Measurements from ENCODE around the gene COL11A2. TPM values are rescaled to one million over a fixed set of nuclear protein-coding genes. Genes with fewer than 3 reads are reported as not detected.

The COL11A2 gene
- total RNA-seq, 1 experiment from 2014 or later: 0.58 TPM

DNA sequence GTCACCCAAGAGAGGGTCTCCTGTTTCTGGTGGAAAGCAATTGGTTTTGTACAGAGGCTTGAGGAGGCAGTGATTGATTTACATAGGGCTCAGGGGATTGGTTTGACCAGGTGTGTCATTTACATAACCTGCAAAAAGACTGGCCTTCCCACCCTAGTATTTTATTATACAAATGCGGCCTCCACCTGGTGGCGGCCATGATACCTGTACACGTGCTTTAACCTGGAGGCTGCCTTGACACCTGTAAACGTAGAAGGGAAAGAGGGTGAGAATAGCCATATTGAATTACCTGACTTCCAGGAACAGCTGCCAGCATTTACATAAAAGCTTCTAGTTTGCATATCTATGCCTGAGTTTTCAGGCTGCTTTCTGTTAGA lies 67.8 kb downstream of the COL11A2 start:
- H3K36me3 ChIP-seq (ENCODE audit: low read depth, low read length): no peaks in the 10 kb centered on the region
- H3K79me2 ChIP-seq (ENCODE audit: low read length): no peaks in the 10 kb centered on the region
- H3K4me3 ChIP-seq (ENCODE audit: low read length): no peak overlapping the region
- H3K9ac ChIP-seq (ENCODE audit: low read length): no peak overlapping the region
- POLR2A ChIA-PET (ENCODE audit: unreplicated experiment): no interaction called here
- H3K4me1 ChIP-seq (ENCODE audit: insufficient read depth, low read length): no peaks in the 10 kb centered on the region
- no peak overlapping the region for H3K27ac ChIP-seq (ENCODE audit: low read length)
- CTCF ChIA-PET: interaction anchor here (0.6 kb wide), 1 partner anchor 125 kb away, joined by 3 read pairs; no protein-coding TSS in a partner anchor
- intact Hi-C loops (cut with micrococcal nuclease): no loop called here
- H3K4me2 ChIP-seq (ENCODE audit: low read length): no peak overlapping the region
- peaks cover 40% of the 10 kb centered on the region for H3K27me3 ChIP-seq (ENCODE audit: low read length)
- ATAC-seq (no peak), DNase-seq (no peak)
- no peak for TF ChIP-seq CTCF (conservative IDR thresholded peaks at IDR 0.05; ENCODE audit: low read depth, low read length)
- BruUV-seq (replicated peaks): no TSS peak
- H3K9me2 ChIP-seq (replicated peaks; ENCODE audit: low read length): no peaks in the 10 kb centered on the region
- no peaks in the 10 kb centered on the region for H3F3A ChIP-seq (ENCODE audit: low read length, unreplicated experiment)
- no peak overlapping the region for H2AFZ ChIP-seq (ENCODE audit: low read length)
- H4K20me1 ChIP-seq (ENCODE audit: low read length): no peaks in the 10 kb centered on the region
- no peaks in the 10 kb centered on the region for H3K9me3 ChIP-seq (ENCODE audit: low read length)

- Histone ChIP-seq H4K20me1 (ENCODE audit: low read length) (no peaks in the 10 kb centered on the region), H3K4me1 (ENCODE audit: insufficient read depth, low read length) (no peaks in the 10 kb centered on the region), H3K36me3 (ENCODE audit: low read depth, low read length) (no peaks in the 10 kb centered on the region), H3K9me3 (ENCODE audit: low read length) (no peaks in the 10 kb centered on the region), H3F3A (ENCODE audit: low read length, unreplicated experiment) (no peaks in the 10 kb centered on the region), H3K4me3 (ENCODE audit: low read length) (no peak overlapping the region), H2AFZ (ENCODE audit: low read length) (no peak overlapping the region), H3K27me3 (ENCODE audit: low read length) (peaks cover 37% of the 10 kb centered on the region), H3K79me2 (ENCODE audit: low read length) (no peaks in the 10 kb centered on the region), H3K27ac (ENCODE audit: low read length) (no peak overlapping the region), H3K9ac (ENCODE audit: low read length) (no peak overlapping the region), H3K9me2 (replicated peaks; ENCODE audit: low read length) (no peaks in the 10 kb centered on the region), H3K4me2 (ENCODE audit: low read length) (no peak overlapping the region)
- ATAC-seq (peak; percentile 51; the same call in 1 of the 2 replicates), DNase-seq (peak; percentile 84)
- peak; percentile 82 for TF ChIP-seq CTCF (conservative IDR thresholded peaks at IDR 0.05; ENCODE audit: low read depth, low read length)
- TF ChIP-seq EZH2 (IDR thresholded peaks at IDR 0.05; ENCODE audit: low read length, unreplicated experiment): no peak
- POLR2A ChIA-PET (ENCODE audit: unreplicated experiment): no interaction called here
- no TSS peak for BruUV-seq (replicated peaks)
- CTCF ChIA-PET: interaction anchor here (0.6 kb wide), 1 partner anchor 168 kb away, joined by 3 read pairs; no protein-coding TSS in a partner anchor
- intact Hi-C loops (cut with micrococcal nuclease): loop anchor here (1.0 kb wide), 2 partner anchors 24 to 125 kb away; no protein-coding TSS in a partner anchor
Observed at GRCh38 chr6:33123732-33124524, 68.3 kb downstream of the COL11A2 start.

DNA sequence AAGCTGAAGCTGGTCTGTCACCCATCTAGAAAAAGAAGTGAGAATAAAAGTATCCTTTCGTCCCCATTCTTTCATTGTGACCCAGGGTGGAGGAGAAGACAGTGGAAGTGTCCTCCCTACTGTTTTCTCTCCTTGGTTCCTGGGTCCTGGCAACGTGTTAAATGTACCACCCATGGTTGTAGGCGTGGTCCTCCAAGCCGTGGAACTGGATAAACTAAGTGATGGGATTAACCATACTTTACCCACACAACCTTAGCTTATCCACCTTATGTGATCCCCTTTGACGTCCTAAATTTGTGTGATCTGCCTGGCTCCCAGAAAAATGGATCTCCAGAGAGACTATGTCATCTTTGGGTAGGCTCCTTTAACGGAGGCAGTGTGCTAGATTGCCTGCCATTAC lies 69.1 kb downstream of the COL11A2 start:
- H3K4me1 ChIP-seq (ENCODE audit: insufficient read depth, low read length): no peaks in the 10 kb centered on the region
- H3K9me3 ChIP-seq (ENCODE audit: low read length): no peaks in the 10 kb centered on the region
- H3F3A ChIP-seq (ENCODE audit: low read length, unreplicated experiment): no peaks in the 10 kb centered on the region
- no peak overlapping the region for H3K9ac ChIP-seq (ENCODE audit: low read length)
- ATAC-seq: no peak
- no peak overlapping the region for H2AFZ ChIP-seq (ENCODE audit: low read length)
- peaks cover 30% of the 10 kb centered on the region for H3K27me3 ChIP-seq (ENCODE audit: low read length)
- TF ChIP-seq CTCF (conservative IDR thresholded peaks at IDR 0.05; ENCODE audit: low read depth, low read length): no peak
- H3K36me3 ChIP-seq (ENCODE audit: low read depth, low read length): no peaks in the 10 kb centered on the region
- no TSS peak for BruUV-seq (replicated peaks)
- intact Hi-C loops (cut with micrococcal nuclease): loop anchor here (1.0 kb wide), 2 partner anchors 25 to 126 kb away; no protein-coding TSS in a partner anchor
- no peaks in the 10 kb centered on the region for H3K79me2 ChIP-seq (ENCODE audit: low read length)
- no peak overlapping the region for H3K27ac ChIP-seq (ENCODE audit: low read length)
- H3K9me2 ChIP-seq (replicated peaks; ENCODE audit: low read length): no peaks in the 10 kb centered on the region
- H3K4me2 ChIP-seq (ENCODE audit: low read length): no peak overlapping the region
- ChIA-PET POLR2A (ENCODE audit: unreplicated experiment) (no interaction called here), CTCF (interaction anchor here (0.6 kb wide), 2 partner anchors 169 to 489 kb away, joined by 3 read pairs; no protein-coding TSS in a partner anchor)
- no peak for DNase-seq
- no peaks in the 10 kb centered on the region for H4K20me1 ChIP-seq (ENCODE audit: low read length)
- no peak overlapping the region for H3K4me3 ChIP-seq (ENCODE audit: low read length)

Measured in PC-3 (cell line).